Central memory CD8-positive, alpha-beta T cell (primary cell): ENCODE data around the gene NDEL1.

Experiments used
- ATAC-seq: fragments of 150-1000 bp; cut with Tn5 transposase; replicated peaks from 2 replicates; pipeline ENCODE4 v1.10.0; 2022; ENCODE audit warnings: mild to moderate bottlenecking, moderate FRiP score, moderate number of reproducible peaks; ENCODE audit not compliant: poor library complexity, severe bottlenecking; ENCODE audit errors: extremely low read depth
- DNase-seq, 2 donors: peaks; one replicate each; pipeline ENCODE4 v3.0.0; 2021; ENCODE audit warnings: low spot score in 2 of 2
- H3K27ac Mint-ChIP-seq: one replicate; pipeline ENCODE4 v1.8.0; 2022; ENCODE audit warnings: low read depth, mild to moderate bottlenecking, moderate library complexity, mixed read lengths
- H3K27me3 Mint-ChIP-seq: one replicate; pipeline ENCODE4 v1.8.0; 2022; ENCODE audit warnings: mixed read lengths
- H3K36me3 Mint-ChIP-seq: one replicate; pipeline ENCODE4 v1.8.0; 2022; ENCODE audit warnings: mild to moderate bottlenecking, moderate library complexity, mixed read lengths; ENCODE audit not compliant: insufficient read depth
- H3K4me1 Mint-ChIP-seq: one replicate; pipeline ENCODE4 v1.8.0; 2022; ENCODE audit warnings: mixed read lengths
- H3K4me3 Mint-ChIP-seq: one replicate; pipeline ENCODE4 v1.8.0; 2022; ENCODE audit warnings: mild to moderate bottlenecking, moderate library complexity, mixed read lengths
- H3K9me3 Mint-ChIP-seq: one replicate; pipeline ENCODE4 v1.8.0; 2022; ENCODE audit warnings: mixed read lengths

Gene NDEL1

DNA sequence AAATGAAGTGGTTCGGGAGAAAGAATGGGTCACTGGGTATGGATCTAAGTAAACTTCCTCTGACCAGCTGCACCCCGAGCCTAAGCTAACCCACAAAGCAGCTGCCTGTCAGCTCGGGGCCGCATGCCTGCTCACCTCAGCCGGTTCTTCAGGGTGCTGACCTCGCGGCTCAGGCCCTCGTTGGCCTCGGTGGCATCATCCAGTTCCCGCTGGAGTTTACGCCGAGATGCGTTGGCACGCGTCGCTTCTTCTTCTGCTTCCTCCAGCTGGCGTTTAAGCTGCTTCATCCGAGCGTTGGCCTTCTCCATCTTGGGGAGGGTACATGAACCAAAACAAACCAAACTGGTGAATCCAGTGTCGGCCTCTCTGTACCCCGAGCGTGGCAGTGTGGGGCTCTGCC lies 41.1 kb downstream of the NDEL1 start:
- Mint-ChIP-seq H3K27ac (no peak overlapping the region), H3K4me3 (no peak overlapping the region), H3K27me3 (no peaks in the 10 kb centered on the region), H3K9me3 (no peaks in the 10 kb centered on the region), H3K36me3 (peaks cover 44% of the 10 kb centered on the region), H3K4me1 (peaks cover 4% of the 10 kb centered on the region)
- ATAC-seq (no peak), DNase-seq (no peak)

DNA sequence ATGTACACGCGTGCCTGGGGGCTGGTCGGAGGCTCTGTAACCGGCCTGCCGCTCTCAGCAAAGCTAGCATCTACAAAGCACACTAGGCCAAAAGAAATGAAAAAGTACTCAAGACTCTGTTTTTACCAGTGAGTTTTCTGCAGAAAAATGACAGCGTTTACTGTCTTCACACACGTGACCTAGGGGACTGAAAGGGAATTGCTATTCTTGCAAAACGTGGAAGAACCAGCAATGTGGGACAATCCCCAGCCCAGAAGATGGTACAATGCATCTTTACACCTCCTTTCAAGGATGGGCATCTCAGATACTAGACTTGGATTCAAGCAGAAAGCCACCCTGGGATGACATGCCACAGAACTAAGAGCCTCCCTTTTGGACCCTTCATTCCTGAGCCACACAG lies 41.5 kb downstream of the NDEL1 start:
- ATAC-seq (no peak), DNase-seq (no peak)
- no peaks in the 10 kb centered on the region for H3K27me3 Mint-ChIP-seq
- H3K36me3 Mint-ChIP-seq = peaks cover 42% of the 10 kb centered on the region
- no peaks in the 10 kb centered on the region for H3K9me3 Mint-ChIP-seq
- H3K4me1 Mint-ChIP-seq = peaks cover 4% of the 10 kb centered on the region
- H3K4me3 Mint-ChIP-seq = no peak overlapping the region
- H3K27ac Mint-ChIP-seq = no peak overlapping the region

DNA sequence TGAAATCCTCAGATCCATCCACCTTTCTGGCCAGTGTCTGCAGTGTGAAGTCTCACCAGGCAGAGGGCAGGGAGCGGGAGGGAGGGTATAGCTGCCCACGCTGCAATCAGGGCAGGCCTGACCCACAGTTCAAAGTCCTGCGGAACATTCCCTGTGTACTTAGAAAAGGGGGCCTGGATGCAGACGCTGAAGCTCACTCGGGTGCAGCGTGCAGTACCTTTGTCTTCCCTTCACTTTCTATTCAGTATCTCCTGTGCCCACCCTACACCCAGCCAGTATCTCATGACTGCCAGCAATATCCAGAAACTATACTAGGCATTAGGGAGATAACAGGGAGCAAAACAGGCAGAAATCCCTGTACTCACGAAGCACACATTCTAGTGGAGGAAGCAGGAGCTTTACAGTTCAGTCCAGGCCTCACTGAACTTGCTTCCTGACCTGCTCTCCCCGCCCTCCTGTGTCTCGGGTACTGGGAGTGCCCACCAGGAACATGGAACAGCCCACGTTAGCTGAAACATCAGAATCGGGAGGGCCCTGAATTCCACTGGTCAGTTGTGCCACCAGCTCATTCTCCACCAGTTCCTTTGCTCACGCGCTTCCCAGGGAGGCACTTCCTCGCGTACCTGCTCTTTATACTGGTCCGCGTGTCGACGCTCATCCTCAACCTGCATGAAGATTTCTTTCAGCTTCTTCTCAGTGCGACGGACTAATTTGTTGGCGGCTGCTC lies 42.2 kb downstream of the NDEL1 start:
- no peaks in the 10 kb centered on the region for H3K27me3 Mint-ChIP-seq
- no peak overlapping the region for H3K27ac Mint-ChIP-seq
- no peaks in the 10 kb centered on the region for H3K9me3 Mint-ChIP-seq
- H3K36me3 Mint-ChIP-seq = peaks cover 43% of the 10 kb centered on the region
- ATAC-seq = no peak
- DNase-seq = no peak
- peaks cover 4% of the 10 kb centered on the region for H3K4me1 Mint-ChIP-seq
- H3K4me3 Mint-ChIP-seq = no peak overlapping the region

DNA sequence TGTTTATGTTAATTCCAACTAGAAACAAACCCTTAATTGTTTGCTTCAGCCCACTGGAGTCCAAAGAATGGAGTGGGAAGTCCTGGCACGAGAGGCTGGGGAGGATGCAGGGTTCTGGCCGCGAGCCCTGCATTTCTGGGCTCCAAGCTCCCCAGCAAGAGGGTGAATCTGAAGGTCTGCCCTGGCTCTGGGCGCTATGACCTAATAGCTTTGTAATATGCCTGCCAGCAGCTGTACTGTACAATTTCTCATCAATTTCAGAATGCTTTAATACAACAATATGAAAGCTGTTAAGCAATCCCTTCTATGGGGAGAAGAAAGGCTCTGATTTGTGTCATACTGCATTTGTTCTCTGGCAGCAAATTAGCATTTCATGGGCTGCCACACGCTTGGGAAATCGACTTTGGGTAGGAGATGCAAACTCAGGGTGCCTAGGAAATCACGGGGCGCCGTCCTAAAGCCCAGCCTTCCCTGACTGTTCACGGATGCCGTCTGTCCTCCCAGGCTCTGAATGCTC lies 43.8 kb downstream of the NDEL1 start:
- Mint-ChIP-seq H3K4me1 (peaks cover 4% of the 10 kb centered on the region), H3K27me3 (no peaks in the 10 kb centered on the region), H3K36me3 (peaks cover 33% of the 10 kb centered on the region), H3K27ac (no peak overlapping the region), H3K4me3 (no peak overlapping the region), H3K9me3 (no peaks in the 10 kb centered on the region)
- no peak for ATAC-seq
- DNase-seq = no peak

- no peak overlapping the region for H3K4me3 Mint-ChIP-seq
- peaks cover 25% of the 10 kb centered on the region for H3K36me3 Mint-ChIP-seq
- ATAC-seq (no peak), DNase-seq (no peak)
- H3K27me3 Mint-ChIP-seq = no peaks in the 10 kb centered on the region
- no peak overlapping the region for H3K27ac Mint-ChIP-seq
- H3K4me1 Mint-ChIP-seq = peaks cover 4% of the 10 kb centered on the region
- H3K9me3 Mint-ChIP-seq = no peaks in the 10 kb centered on the region
Measured at GRCh38 chr17:8480011-8480976, 44.6 kb downstream of the NDEL1 start.

DNA sequence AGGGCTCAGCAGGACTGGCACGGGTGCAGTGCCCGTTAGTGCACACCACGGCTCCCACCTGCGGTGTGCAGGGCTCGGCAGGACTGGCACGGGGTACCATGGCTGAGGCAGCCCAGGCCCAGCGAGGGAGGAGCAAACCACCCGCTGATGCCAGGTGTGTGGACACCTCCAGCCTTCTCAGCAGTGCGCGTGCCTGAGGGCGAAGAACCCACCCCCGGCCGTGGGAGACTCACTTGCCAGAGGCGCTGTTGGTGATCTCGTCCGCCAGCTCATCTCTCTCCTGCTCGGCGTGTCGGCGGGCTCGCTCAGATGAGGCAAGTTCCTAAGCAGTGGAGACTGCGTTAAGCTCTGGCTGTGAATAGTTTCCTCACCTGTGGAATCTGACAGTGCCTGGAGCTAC lies 45.4 kb downstream of the NDEL1 start:
- Mint-ChIP-seq H3K27me3 (no peaks in the 10 kb centered on the region), H3K36me3 (peaks cover 20% of the 10 kb centered on the region), H3K4me1 (peaks cover 4% of the 10 kb centered on the region), H3K9me3 (no peaks in the 10 kb centered on the region), H3K27ac (no peak overlapping the region), H3K4me3 (no peak overlapping the region)
- no peak for ATAC-seq
- DNase-seq = no peak

DNA sequence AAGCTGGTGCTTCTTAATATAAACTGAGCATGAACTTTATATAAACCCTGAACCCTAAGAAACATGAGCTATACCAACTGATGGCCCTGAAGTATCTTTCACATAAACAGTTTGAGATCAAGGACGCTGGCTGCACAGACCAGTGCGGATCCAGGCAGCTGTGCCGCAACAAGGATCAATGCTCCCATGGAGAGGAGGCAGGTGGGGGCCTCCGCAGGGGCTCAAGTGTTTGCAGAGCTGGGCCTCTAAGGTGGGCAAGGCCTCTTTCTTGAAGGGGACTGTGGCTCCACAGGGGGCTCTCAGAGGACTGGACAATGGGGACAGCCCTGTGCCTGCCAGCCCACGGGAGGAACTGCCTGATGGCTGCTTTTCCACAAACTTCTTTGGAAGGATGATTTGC lies 46.0 kb downstream of the NDEL1 start:
- Mint-ChIP-seq H3K9me3 (no peaks in the 10 kb centered on the region), H3K27me3 (no peaks in the 10 kb centered on the region), H3K4me3 (no peak overlapping the region), H3K36me3 (peaks cover 20% of the 10 kb centered on the region), H3K4me1 (peaks cover 4% of the 10 kb centered on the region), H3K27ac (no peak overlapping the region)
- no peak for ATAC-seq
- no peak for DNase-seq

DNA sequence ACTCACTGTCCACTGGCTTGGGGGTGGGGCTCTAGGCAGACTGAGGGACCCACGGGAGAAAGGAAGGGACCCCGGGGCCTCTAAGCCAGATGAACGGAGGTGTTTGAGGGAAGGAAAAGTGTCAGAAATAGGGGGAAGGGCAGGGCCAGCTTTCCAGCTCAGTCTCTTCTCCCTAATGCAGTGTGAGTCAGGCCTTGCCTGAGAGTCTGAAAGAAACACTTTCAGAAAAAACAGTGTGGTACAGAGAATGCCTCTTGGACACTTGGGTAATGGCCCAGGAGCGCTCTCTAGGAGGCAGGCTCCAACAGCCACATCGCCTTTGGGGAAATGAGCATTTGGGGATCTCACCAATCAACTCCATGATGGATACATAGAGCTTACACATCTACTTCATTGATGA lies 46.9 kb downstream of the NDEL1 start:
- H3K36me3 Mint-ChIP-seq = peaks cover 20% of the 10 kb centered on the region
- DNase-seq (no peak), ATAC-seq (no peak)
- H3K4me3 Mint-ChIP-seq = no peak overlapping the region
- H3K27ac Mint-ChIP-seq = no peak overlapping the region
- no peaks in the 10 kb centered on the region for H3K27me3 Mint-ChIP-seq
- H3K9me3 Mint-ChIP-seq = no peaks in the 10 kb centered on the region
- peaks cover 4% of the 10 kb centered on the region for H3K4me1 Mint-ChIP-seq

- no peak for ATAC-seq
- H3K36me3 Mint-ChIP-seq = peaks cover 17% of the 10 kb centered on the region
- H3K4me1 Mint-ChIP-seq = peaks cover 4% of the 10 kb centered on the region
- DNase-seq = no peak
- H3K27ac Mint-ChIP-seq = no peak overlapping the region
- no peak overlapping the region for H3K4me3 Mint-ChIP-seq
- H3K27me3 Mint-ChIP-seq = no peaks in the 10 kb centered on the region
- no peaks in the 10 kb centered on the region for H3K9me3 Mint-ChIP-seq
Measured at GRCh38 chr17:8484465-8484864, 48.8 kb downstream of the NDEL1 start.

DNA sequence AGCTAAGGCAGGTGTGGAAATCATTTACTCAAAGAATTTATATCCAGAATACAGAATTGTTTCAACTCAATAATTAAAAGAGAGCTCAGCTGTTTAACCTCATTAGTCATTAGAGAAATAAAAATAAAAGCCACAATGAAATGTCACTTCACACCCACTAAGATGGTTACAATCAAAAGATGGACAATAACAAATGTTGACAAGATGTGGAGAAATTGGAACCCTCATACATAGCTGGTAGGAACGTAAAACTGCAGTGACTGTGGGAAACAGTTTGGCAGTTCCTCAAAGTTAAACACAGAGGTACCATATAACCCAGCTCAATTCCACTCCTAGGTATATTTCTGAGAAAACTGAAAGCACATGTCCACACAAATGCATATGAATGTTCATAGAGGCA lies 49.8 kb downstream of the NDEL1 start:
- no peaks in the 10 kb centered on the region for H3K27me3 Mint-ChIP-seq
- ATAC-seq (no peak), DNase-seq (no peak)
- H3K36me3 Mint-ChIP-seq = peaks cover 14% of the 10 kb centered on the region
- no peaks in the 10 kb centered on the region for H3K9me3 Mint-ChIP-seq
- no peak overlapping the region for H3K4me3 Mint-ChIP-seq
- H3K27ac Mint-ChIP-seq = no peak overlapping the region
- H3K4me1 Mint-ChIP-seq = no peaks in the 10 kb centered on the region

GRCh38 chr17:8487130-8487645 lies 51.5 kb downstream of the NDEL1 start:
- H3K4me1 Mint-ChIP-seq = no peaks in the 10 kb centered on the region
- H3K9me3 Mint-ChIP-seq = no peaks in the 10 kb centered on the region
- no peaks in the 10 kb centered on the region for H3K27me3 Mint-ChIP-seq
- DNase-seq = no peak
- no peak overlapping the region for H3K4me3 Mint-ChIP-seq
- H3K36me3 Mint-ChIP-seq = peaks cover 14% of the 10 kb centered on the region
- H3K27ac Mint-ChIP-seq = no peak overlapping the region
- no peak for ATAC-seq

DNA sequence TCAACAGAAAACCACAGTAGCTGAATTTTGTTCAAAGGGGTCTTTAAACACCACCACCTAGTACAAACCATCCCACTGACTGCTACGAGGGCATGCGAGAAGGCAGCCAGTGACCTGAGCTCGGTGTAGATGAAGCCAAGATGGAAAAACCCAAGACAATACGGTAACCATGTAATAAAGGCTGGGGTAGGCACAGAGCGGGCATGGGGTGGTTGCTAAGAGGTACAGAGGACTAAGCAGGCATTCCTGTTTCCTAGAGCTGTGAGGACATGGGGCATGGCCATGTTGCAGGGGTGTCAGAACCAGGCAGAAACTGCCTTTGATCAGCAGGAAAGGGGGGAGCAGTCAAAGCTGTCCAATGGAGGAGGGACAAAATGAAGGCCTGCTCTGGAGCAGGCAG lies 52.1 kb downstream of the NDEL1 start:
- peaks cover 12% of the 10 kb centered on the region for H3K36me3 Mint-ChIP-seq
- no peak for ATAC-seq
- H3K27ac Mint-ChIP-seq = no peak overlapping the region

More for the DNA sequence above, 52.1 kb downstream of the NDEL1 start:
- Mint-ChIP-seq H3K4me1 (no peaks in the 10 kb centered on the region), H3K27me3 (no peaks in the 10 kb centered on the region), H3K9me3 (no peaks in the 10 kb centered on the region), H3K4me3 (no peak overlapping the region)
- no peak for DNase-seq
